T47D (cell line): ENCODE data around the gene NAV3.

ENCODE experiments used
- DNase-seq, 2 experiments: peaks; one replicate each; pipeline versions ENCODE4 v3.0.0 to v3.0.0-alpha.2; 2011 to 2012; ENCODE audit warnings: low read depth in 1 of 2, low spot score in 1 of 2
- JUND ChIP-seq: IDR thresholded peaks from 2 replicates; pipeline ENCODE4 v1.6.1; 2012; ENCODE audit warnings: low read depth
- in situ Hi-C: cut with HindIII; loops from 2 replicates; pipeline ENCODE4 v1.10.0; 2016; ENCODE audit warnings: low sequenced_read_pairs, low pct_unique_long_range_greater_than_20kb

NAV3 gene

GRCh38 chr12:78060186-78060585 is 229.5 kb downstream of the NAV3 start:
- TF ChIP-seq JUND, result no peak
- no peak for DNase-seq
- in situ Hi-C loops, result no loop called here

DNA sequence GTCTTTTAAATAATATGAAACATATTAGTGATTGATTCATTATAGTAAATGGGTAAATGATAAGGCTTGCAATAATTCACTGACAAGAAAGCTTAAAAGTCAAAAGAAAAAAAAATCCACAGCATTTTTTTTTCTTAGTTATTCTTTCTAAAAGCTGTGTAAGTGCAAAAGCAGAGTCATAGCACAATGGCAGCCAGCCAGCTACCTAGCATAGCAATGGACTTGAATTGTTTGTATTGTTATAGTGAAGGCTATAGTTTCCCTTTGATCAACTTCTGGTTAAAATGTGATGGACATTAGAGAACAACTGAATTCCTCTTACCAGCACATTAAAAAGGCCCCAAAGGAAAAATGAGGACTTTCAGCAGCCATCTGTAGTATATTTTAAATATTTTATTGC is 232.1 kb downstream of the NAV3 start:
- no peak for TF ChIP-seq JUND
- DNase-seq, result no peak
- in situ Hi-C loops, result no loop called here

GRCh38 chr12:78081590-78082314 is 251.1 kb downstream of the NAV3 start:
- DNase-seq, result no peak
- in situ Hi-C loops, result no loop called here
- no peak for TF ChIP-seq JUND

DNA sequence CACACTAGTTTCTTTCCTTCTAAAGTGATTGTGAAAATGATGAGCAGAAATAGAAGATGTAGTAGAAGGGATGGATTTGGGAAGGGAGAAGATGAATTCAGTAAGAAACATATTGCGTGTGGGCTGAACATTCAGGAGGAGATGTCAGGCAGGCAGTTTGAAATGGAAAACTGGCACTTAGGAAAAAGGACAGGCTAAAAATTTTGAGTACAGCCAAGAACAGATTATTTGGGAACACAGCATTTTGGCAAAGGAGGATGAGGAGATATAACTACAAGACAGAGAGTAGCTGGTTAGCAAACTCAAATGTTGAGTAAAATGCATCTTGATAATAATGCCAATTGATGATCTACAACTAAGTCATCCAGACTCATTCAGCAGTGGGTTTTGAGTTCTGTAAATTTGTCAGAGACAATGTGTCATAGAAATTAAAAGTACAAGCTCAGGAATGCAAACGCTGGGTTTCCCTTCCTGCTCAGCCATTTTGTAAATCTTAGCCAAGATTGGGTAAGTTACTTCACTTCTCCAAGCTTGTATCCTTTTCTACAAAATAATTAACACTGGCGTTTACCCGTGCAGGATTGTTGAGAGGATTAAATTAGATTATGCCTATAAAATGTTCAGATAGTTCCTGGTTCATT is 255.0 kb downstream of the NAV3 start:
- in situ Hi-C loops, result no loop called here
- no peak for DNase-seq
- TF ChIP-seq JUND, result no peak

GRCh38 chr12:78086553-78087362 is 256.1 kb downstream of the NAV3 start:
- in situ Hi-C loops, result no loop called here
- DNase-seq, result no peak
- no peak for TF ChIP-seq JUND

GRCh38 chr12:78087363-78087675 is 256.6 kb downstream of the NAV3 start:
- in situ Hi-C loops, result no loop called here
- no peak for DNase-seq
- no peak for TF ChIP-seq JUND

DNA sequence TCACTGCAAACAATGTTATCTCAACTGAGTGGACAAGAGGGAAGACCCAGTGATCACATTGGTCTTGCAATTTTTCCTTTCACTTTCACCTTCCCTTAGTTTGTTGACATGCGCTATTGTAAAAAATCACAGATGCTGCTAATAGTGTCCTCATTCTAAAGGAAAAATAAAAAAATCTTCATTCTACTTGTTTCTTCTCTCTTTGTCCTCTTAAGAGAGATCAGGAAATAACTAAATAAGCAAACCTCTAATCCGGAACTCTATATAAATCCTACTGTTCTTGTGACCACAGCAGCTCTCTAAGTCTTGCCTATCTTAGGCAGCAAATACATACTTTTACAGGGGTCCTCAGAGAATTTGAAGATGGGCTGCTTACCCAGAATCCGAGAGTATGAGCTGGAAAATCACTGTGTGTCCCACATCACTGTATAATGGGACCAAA is 257.7 kb downstream of the NAV3 start:
- in situ Hi-C loops, result no loop called here
- DNase-seq, result no peak
- no peak for TF ChIP-seq JUND

GRCh38 chr12:78090266-78090665 is 259.6 kb downstream of the NAV3 start:
- in situ Hi-C loops, result no loop called here
- TF ChIP-seq JUND, result no peak
- DNase-seq, result no peak

DNA sequence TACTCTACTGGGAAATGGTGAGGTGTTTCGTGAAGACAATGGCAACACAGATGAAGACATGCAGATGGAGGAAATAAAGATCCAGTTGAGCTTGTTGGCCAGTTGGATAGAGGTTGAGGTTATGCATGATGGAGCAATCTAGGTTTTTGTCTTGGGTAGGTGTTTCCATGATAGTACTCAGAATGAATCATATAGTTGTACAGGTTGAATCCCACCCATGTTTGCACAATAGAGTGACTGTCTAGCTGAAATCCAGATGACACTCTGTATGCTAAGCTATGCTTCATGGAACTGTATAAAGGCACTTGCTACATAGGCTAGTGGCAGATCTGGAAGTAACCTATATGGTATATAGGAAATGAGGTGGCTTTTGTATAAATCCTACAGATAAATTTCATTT is 264.9 kb downstream of the NAV3 start:
- TF ChIP-seq JUND, result no peak
- in situ Hi-C loops, result no loop called here
- no peak for DNase-seq

- in situ Hi-C loops, result no loop called here
- no peak for TF ChIP-seq JUND
- DNase-seq, result peak in 1 of 2 experiments; percentile 38
These were observed 266.4 kb downstream of the NAV3 start for GRCh38 chr12:78096909-78097597.

DNA sequence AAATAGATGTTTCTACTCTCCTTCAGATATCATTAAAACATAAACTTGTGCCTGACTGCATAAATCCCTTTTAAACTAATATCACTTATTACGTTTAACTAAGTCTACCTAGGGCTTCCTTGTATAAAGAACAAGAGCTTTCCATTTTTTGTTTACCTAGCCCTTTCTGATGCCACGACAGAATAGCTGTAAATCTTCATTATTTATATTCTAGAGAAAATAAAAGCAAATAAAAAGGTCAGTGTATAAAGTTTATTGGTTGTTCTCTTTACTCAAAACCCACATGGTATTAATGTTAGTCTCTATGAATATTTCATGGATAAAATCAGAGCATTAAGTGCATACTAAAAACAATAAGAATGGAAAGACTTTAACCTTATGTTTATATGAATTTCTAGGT is 269.1 kb downstream of the NAV3 start:
- DNase-seq, result no peak
- in situ Hi-C loops, result no loop called here
- no peak for TF ChIP-seq JUND

- TF ChIP-seq JUND, result no peak
- in situ Hi-C loops, result no loop called here
- DNase-seq, result peak in 1 of 2 experiments; percentile 75
These were observed 270.6 kb downstream of the NAV3 start for GRCh38 chr12:78101113-78101876.
